Measurements from ENCODE around the gene HSH2D. TPM values are rescaled to one million over a fixed set of nuclear protein-coding genes. Genes with fewer than 3 reads are reported as not detected.
"Not testable (repeated sequence)": the region's sequence is repeated elsewhere in the genome, so short reads cannot be mapped to it uniquely, and the experiment has no call there.

HSH2D gene, protein sequence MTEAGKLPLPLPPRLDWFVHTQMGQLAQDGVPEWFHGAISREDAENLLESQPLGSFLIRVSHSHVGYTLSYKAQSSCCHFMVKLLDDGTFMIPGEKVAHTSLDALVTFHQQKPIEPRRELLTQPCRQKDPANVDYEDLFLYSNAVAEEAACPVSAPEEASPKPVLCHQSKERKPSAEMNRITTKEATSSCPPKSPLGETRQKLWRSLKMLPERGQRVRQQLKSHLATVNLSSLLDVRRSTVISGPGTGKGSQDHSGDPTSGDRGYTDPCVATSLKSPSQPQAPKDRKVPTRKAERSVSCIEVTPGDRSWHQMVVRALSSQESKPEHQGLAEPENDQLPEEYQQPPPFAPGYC
- polyA plus RNA-seq (2012; ENCODE audit: insufficient read depth, insufficient read length), result 3.1 TPM

GRCh38 chr19:16143399-16144215 lies at the start of gene HSH2D:
HSH2D (plus strand) TSS chr19:16143685; CDS start chr19:16148751, 5,066 bp downstream.
- peak; percentile 64 for DNase-seq (ENCODE audit: low read depth, low spot score)

DNA sequence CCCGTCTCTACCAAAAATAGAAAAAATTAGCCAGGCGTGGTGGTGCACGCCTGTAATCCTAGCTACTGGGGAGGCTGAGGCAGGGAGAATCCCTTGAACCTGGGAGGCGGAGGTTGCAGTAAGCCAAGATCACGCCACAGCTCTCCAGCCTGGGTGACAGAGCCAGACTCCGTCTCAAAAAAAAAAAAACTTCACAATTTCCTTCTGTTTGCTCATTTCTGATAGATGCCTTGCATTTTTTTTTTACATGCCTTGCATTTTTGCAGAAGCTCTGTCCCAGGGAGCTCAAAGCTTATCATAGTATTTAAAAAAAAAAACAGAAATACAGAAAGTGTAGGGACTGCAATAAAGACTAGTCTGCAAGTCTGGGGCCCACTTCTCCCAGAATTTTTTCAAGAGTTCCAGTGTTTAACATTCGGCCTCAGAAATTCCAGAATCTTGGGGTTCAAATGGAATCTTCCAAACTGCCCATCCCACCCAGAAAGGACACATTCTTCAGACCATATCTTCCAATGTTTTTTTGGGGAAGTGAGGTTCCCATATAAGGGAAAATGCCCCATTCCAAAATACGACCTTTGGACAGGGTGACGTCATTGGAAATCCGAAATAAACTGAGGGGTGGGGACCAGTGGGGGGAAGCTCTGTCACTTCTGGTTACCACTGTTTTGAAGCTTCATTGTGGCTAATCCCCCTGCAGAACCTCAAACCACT lies 49.0 kb upstream of the HSH2D start:
- DNase-seq (ENCODE audit: low read depth, low spot score), result no peak
- H3K4me3 ChIP-seq (ENCODE audit: low read length), result no peak overlapping the region

More at GRCh38 chr19:16143399-16144215, at the start of gene HSH2D:
- H3K4me3 ChIP-seq (ENCODE audit: low read length), result peak within 1 kb of the TSS; percentile 35

GRCh38 chr19:16095071-16095571 lies 48.4 kb upstream of the HSH2D start:
- peak; percentile 90 for DNase-seq (ENCODE audit: low read depth, low spot score)
- no peak overlapping the region for H3K4me3 ChIP-seq (ENCODE audit: low read length)

GRCh38 chr19:16096280-16096855 lies 47.1 kb upstream of the HSH2D start:
- DNase-seq (ENCODE audit: low read depth, low spot score), result no peak
- H3K4me3 ChIP-seq (ENCODE audit: low read length), result no peak overlapping the region

- DNase-seq (ENCODE audit: low read depth, low spot score), result no peak
- no peak overlapping the region for H3K4me3 ChIP-seq (ENCODE audit: low read length)
These were observed 45.1 kb upstream of the HSH2D start for GRCh38 chr19:16098416-16098768.

GRCh38 chr19:16098821-16099220 lies 44.7 kb upstream of the HSH2D start:
- DNase-seq (ENCODE audit: low read depth, low spot score), result no peak
- no peak overlapping the region for H3K4me3 ChIP-seq (ENCODE audit: low read length)

DNA sequence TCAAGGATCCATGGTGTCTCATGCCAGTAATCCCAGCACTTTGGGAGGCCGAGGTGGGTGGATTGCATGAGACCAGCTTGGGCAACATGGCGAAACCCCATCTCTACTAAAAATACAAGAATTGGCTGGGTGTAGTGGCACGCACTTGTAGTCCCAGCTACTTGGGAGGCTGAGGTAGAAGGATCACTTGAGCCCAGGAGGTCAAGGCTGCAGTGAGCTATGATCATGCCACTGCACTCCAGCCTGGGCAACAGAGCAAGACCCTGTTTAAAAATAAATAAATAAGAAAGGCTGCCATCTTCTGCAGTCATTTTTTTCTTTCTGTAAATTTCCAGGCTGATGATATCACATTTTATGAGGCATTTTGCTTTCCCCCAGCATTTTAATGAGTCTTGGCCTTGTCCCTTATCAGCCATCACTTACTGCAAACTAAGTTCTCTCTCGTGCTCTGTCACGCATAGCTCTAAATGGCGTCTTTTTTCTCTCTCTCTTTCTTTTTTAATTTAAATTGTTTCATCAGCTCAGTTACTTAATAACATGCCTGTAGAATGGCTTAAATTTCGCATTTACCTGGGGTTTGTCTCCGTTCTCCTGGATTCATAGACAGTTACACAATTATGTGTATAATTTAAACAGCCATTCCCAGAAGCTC lies 44.0 kb upstream of the HSH2D start:
- H3K4me3 ChIP-seq (ENCODE audit: low read length); DNase-seq (ENCODE audit: low read depth, low spot score): not testable (repeated sequence)

DNA sequence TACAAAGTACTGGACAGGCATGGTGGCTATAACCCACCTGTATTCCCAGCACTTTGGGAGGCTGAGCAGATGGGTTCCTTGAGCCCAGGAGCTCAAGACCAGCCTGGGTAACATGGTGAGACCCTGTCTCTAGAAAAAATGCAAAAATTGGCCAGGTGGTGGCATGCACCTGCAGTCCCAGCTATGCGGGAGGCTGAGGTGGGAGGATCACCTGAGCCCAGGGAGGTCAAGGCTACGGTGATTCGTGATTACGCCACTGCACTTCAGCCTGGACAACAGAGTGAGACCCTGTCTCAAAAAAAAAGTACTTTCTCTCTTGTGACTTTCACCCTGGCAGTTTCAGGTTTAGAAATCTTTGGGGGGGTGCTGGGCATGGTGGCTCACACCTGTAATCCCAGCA lies 43.0 kb upstream of the HSH2D start:
- no peak overlapping the region for H3K4me3 ChIP-seq (ENCODE audit: low read length)
- DNase-seq (ENCODE audit: low read depth, low spot score), result no peak

- DNase-seq (ENCODE audit: low read depth, low spot score), result no peak
- no peak overlapping the region for H3K4me3 ChIP-seq (ENCODE audit: low read length)
These were observed 38.8 kb upstream of the HSH2D start for GRCh38 chr19:16104722-16105121.

DNA sequence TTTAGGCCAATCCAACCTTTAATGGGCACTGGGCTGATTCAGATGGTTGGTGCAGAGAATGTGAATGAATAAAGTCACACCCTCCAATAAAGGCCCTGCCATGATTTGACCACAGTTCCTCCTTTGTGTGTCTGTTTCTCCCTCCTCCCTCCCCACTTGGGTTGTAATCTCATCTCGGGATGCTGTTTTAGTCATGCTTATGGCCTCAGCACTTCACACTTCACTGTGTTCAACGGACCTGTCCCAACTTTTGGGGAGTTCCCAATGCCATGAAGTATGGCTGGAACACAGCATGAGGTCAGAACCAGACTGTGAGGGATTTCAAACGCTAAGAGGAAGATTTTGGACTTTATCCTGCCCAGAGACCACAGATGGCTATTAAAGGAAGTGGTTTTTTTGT lies 37.4 kb upstream of the HSH2D start:
- no peak overlapping the region for H3K4me3 ChIP-seq (ENCODE audit: low read length)
- no peak for DNase-seq (ENCODE audit: low read depth, low spot score)

GRCh38 chr19:16111160-16111908 lies 32.2 kb upstream of the HSH2D start, which contains the start of gene RAB8A:
RAB8A (plus strand) TSS chr19:16111889; CDS start chr19:16111902, 13 bp downstream.
- peak within 1 kb of the TSS; percentile 95 for H3K4me3 ChIP-seq (ENCODE audit: low read length)

DNA sequence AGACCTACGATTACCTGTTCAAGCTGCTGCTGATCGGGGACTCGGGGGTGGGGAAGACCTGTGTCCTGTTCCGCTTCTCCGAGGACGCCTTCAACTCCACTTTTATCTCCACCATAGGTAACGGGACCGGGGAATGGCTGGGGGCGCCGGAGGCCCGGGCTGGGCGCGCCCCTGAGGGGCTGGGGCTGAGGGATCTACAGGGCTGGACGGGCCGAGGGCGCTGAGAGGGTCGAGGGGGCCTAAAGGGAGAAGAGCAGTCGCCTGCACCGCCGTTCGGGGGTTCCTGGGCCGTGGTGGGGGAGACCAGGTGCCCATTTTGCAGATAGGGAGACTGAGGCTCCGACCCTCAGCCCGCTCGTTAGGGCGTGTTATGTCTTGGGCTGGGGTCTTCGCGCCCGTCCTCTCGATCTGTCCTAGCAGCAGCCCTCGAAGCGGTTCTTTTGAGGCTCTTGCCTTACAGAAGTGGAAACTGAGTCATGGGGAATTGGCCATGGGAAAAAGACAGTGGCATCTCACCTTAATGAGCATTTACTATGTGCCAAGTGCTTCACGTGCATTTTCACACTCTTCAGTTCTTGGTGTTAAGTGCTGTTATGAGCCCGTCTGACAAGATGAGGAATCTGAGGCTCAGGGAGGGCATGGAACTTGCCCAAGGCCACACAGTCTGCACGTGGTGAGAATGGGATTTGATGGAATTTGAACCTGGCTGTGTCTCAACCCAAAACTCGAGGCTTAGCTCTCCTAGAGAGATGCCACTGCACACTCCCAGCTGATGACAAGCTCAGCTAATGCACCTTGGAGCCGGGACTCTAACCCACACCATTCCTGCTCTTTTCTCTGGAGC lies 31.4 kb upstream of the HSH2D start:
- H3K4me3 ChIP-seq (ENCODE audit: low read length), result peak overlapping the region; percentile 95
- DNase-seq (ENCODE audit: low read depth, low spot score), result no peak

More at GRCh38 chr19:16111160-16111908, 32.2 kb upstream of the HSH2D start, which contains the start of gene RAB8A:
- DNase-seq (ENCODE audit: low read depth, low spot score), result peak; percentile 98

GRCh38 chr19:16112778-16113177 lies 30.7 kb upstream of the HSH2D start:
- peak overlapping the region; percentile 95 for H3K4me3 ChIP-seq (ENCODE audit: low read length)
- no peak for DNase-seq (ENCODE audit: low read depth, low spot score)

DNA sequence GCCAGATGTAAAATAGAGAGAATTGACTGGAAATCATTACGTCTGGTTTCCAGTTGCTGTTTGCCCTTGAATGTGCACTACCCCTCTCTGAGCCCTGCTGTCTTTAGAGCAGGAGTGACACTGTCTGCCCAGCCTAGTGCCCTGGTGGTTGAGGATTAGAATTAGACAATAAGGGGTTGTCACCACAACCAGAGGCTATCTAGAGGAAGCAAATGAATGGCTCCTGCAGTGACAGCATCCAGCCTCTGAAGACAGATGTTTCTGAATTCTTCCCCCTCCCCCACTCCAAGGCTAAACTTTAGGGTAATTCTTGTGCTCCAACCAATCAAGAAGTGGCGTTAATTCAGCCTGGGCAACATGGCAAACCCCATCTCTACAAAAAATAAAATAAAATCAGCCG lies 29.8 kb upstream of the HSH2D start:
- DNase-seq (ENCODE audit: low read depth, low spot score), result peak; percentile 35

GRCh38 chr19:16115301-16116039 lies 28.0 kb upstream of the HSH2D start:
- no peak overlapping the region for H3K4me3 ChIP-seq (ENCODE audit: low read length)
- no peak for DNase-seq (ENCODE audit: low read depth, low spot score)

More for the DNA sequence above, 29.8 kb upstream of the HSH2D start:
- H3K4me3 ChIP-seq (ENCODE audit: low read length), result no peak overlapping the region

GRCh38 chr19:16116067-16116466 lies 27.4 kb upstream of the HSH2D start:
- no peak overlapping the region for H3K4me3 ChIP-seq (ENCODE audit: low read length)
- no peak for DNase-seq (ENCODE audit: low read depth, low spot score)

All from Jurkat, Clone E6-1 (cell line).